T1000 (cell line): ENCODE measurements around the gene SLC35B2.

ENCODE experiments used
- DNase-seq: peaks from one replicate; lab custom pipeline; 2025; ENCODE audit warnings: mixed read lengths; lab: John Stamatoyannopoulos, UW

SLC35B2 gene

GRCh38 chr6:44267252-44267651, 9.9 kb upstream of the SLC35B2 start:
- no peak for DNase-seq

GRCh38 chr6:44266347-44266746, 9.0 kb upstream of the SLC35B2 start:
- DNase-seq, result no peak

GRCh38 chr6:44265722-44266233, 8.4 kb upstream of the SLC35B2 start:
- DNase-seq, result no peak

- DNase-seq, result peak; percentile 93
These were observed 7.8 kb upstream of the SLC35B2 start, which contains the start of gene NFKBIE for GRCh38 chr6:44265007-44265721. TSS of gene NFKBIE (minus strand) at chr6:44265551. CDS start at chr6:44265346, 205 bp downstream.

GRCh38 chr6:44264154-44265006, 7.1 kb upstream of the SLC35B2 start:
- DNase-seq, result no peak

- no peak for DNase-seq
These were observed 6.2 kb upstream of the SLC35B2 start for GRCh38 chr6:44263354-44264100.

- no peak for DNase-seq
These were observed 5.4 kb upstream of the SLC35B2 start for GRCh38 chr6:44262467-44263353.

GRCh38 chr6:44261581-44261980, 4.3 kb upstream of the SLC35B2 start:
- DNase-seq, result no peak

GRCh38 chr6:44260451-44261297, 3.3 kb upstream of the SLC35B2 start:
- DNase-seq, result no peak

GRCh38 chr6:44260011-44260410, 2.7 kb upstream of the SLC35B2 start:
- no peak for DNase-seq

GRCh38 chr6:44258921-44259320, 1.6 kb upstream of the SLC35B2 start:
- DNase-seq, result no peak

- no peak for DNase-seq
These were observed 1.1 kb upstream of the SLC35B2 start for GRCh38 chr6:44258325-44258863.

GRCh38 chr6:44257753-44258324, 511 bp upstream of the SLC35B2 start:
- DNase-seq, result no peak

- DNase-seq, result no peak
These were observed 628 bp downstream of the SLC35B2 start for GRCh38 chr6:44256775-44257024.

GRCh38 chr6:44255871-44256774, 1.2 kb downstream of the SLC35B2 start:
- DNase-seq, result no peak

- no peak for DNase-seq
These were observed 2.1 kb downstream of the SLC35B2 start for GRCh38 chr6:44255105-44255808.

GRCh38 chr6:44254191-44255104, 2.9 kb downstream of the SLC35B2 start:
- peak; percentile 20 for DNase-seq
